OCI-LY1 (cell line): ENCODE results near the gene DIDO1.
"Not testable (repeated sequence)": the region's sequence is repeated elsewhere in the genome, so short reads cannot be mapped to it uniquely, and the experiment has no call there.

Experiments used
- H2AFZ ChIP-seq: fragments of 200-600 bp; sonication (generic), shearing (Covaris generic); 2 replicates; pipeline ENCODE4 v1.6.0; 2014; ENCODE audit warnings: antibody characterized with exemption, mild to moderate bottlenecking, low read length
- H3F3A ChIP-seq: fragments of 200-600 bp; sonication (generic), shearing (Covaris generic); 2 replicates; pipeline ENCODE4 v1.6.0; 2014; ENCODE audit warnings: mild to moderate bottlenecking, antibody characterized with exemption, low read length, moderate library complexity; ENCODE audit not compliant: insufficient read depth
- H3K27ac ChIP-seq: fragments of 200-600 bp; sonication (generic); 2 replicates; pipeline ENCODE4 v1.5.1; 2014; ENCODE audit warnings: low read length, mixed run types, mild to moderate bottlenecking, low read depth; ENCODE audit not compliant: poor library complexity, severe bottlenecking
- H3K27me3 ChIP-seq: fragments of 200-600 bp; sonication (generic); 2 replicates; pipeline ENCODE4 v1.6.0; 2014; ENCODE audit warnings: antibody characterized with exemption, mild to moderate bottlenecking, low read length, moderate library complexity; ENCODE audit not compliant: insufficient read depth
- H3K36me3 ChIP-seq: fragments of 200-600 bp; sonication (generic); 2 replicates; pipeline ENCODE4 v1.6.1; 2014; ENCODE audit warnings: mild to moderate bottlenecking, antibody characterized with exemption, low read length, moderate library complexity, mixed read lengths; ENCODE audit not compliant: insufficient read depth
- H3K4me1 ChIP-seq: fragments of 200-600 bp; sonication (generic); 2 replicates; pipeline ENCODE4 v1.5.1; 2014; ENCODE audit warnings: mild to moderate bottlenecking, low read length, moderate library complexity; ENCODE audit not compliant: insufficient read depth, severe bottlenecking
- H3K4me2 ChIP-seq: fragments of 200-600 bp; sonication (generic), shearing (Covaris generic); 2 replicates; pipeline ENCODE4 v1.6.1; 2014; ENCODE audit warnings: low read length
- H3K4me3 ChIP-seq: fragments of 200-600 bp; sonication (generic); 2 replicates; pipeline ENCODE4 v1.5.1; 2014; ENCODE audit warnings: low read length, low read depth, mild to moderate bottlenecking, mixed read lengths; ENCODE audit not compliant: poor library complexity, severe bottlenecking
- H3K79me2 ChIP-seq: fragments of 200-600 bp; shearing (Covaris generic); 2 replicates; pipeline ENCODE4 v1.6.1; 2016; ENCODE audit warnings: mixed run types, low read length, mixed read lengths; ENCODE audit not compliant: insufficient read depth
- H3K9ac ChIP-seq: fragments of 200-600 bp; sonication (generic), shearing (Covaris generic); 2 replicates; pipeline ENCODE4 v1.6.1; 2014; ENCODE audit warnings: mild to moderate bottlenecking, low read length, mixed read lengths
- H3K9me2 ChIP-seq: fragments of 200-600 bp; sonication (generic), shearing (Covaris generic); 2 replicates; pipeline ENCODE4 v1.6.1; 2014; ENCODE audit warnings: low read depth, mild to moderate bottlenecking, low read length, mixed read lengths
- H3K9me3 ChIP-seq: fragments of 200-600 bp; shearing (Covaris generic); 2 replicates; pipeline ENCODE4 v1.6.1; 2014; ENCODE audit warnings: low read length, mixed read lengths
- H4K20me1 ChIP-seq: fragments of 200-600 bp; sonication (generic), shearing (Covaris generic); 2 replicates; pipeline ENCODE4 v1.6.0; 2016; ENCODE audit warnings: mild to moderate bottlenecking, low read length; ENCODE audit not compliant: insufficient read depth
- CTCF ChIP-seq: fragments of 200-600 bp; sonication (generic), shearing (Covaris generic); IDR thresholded peaks from 2 replicates; pipeline ENCODE4 v1.5.1; 2017; ENCODE audit warnings: mild to moderate bottlenecking, antibody characterized with exemption, low read length, moderate library complexity, mixed read lengths
- EZH2 ChIP-seq: fragments of 200-600 bp; sonication (generic), shearing (Covaris generic); IDR thresholded peaks from 2 replicates; pipeline ENCODE4 v1.8.0; 2017; ENCODE audit warnings: borderline replicate concordance, mixed run types, mild to moderate bottlenecking, antibody characterized with exemption, low read length, moderate library complexity, mixed read lengths

DIDO1 gene

GRCh38 chr20:62852196-62852595, 74.1 kb downstream of the DIDO1 start:
- Histone ChIP-seq H3K27me3 (no peaks in the 10 kb centered on the region), H3K9me3 (no peaks in the 10 kb centered on the region), H3K27ac (no peak overlapping the region), H3K4me3 (no peak overlapping the region), H3K9me2 (no peaks in the 10 kb centered on the region), H3K4me1 (peaks cover 10% of the 10 kb centered on the region), H4K20me1 (no peaks in the 10 kb centered on the region), H2AFZ (no peak overlapping the region), H3K36me3 (peaks cover 78% of the 10 kb centered on the region), H3K9ac (no peak overlapping the region), H3F3A (no peaks in the 10 kb centered on the region), H3K79me2 (no peaks in the 10 kb centered on the region), H3K4me2 (no peak overlapping the region)
- no peak for TF ChIP-seq CTCF
- no peak for TF ChIP-seq EZH2

GRCh38 chr20:62850333-62850974, 75.9 kb downstream of the DIDO1 start:
- peaks cover 75% of the 10 kb centered on the region for H3K36me3 ChIP-seq
- H3K27ac ChIP-seq: peak overlapping the region; percentile 21
- no peaks in the 10 kb centered on the region for H3K27me3 ChIP-seq
- no peaks in the 10 kb centered on the region for H3K9me3 ChIP-seq
- no peak overlapping the region for H3K4me2 ChIP-seq
- H3K9ac ChIP-seq: no peak overlapping the region
- H3K9me2 ChIP-seq: no peaks in the 10 kb centered on the region
- H2AFZ ChIP-seq: no peak overlapping the region
- H3K79me2 ChIP-seq: no peaks in the 10 kb centered on the region
- no peak for TF ChIP-seq CTCF
- TF ChIP-seq EZH2: no peak
- no peaks in the 10 kb centered on the region for H4K20me1 ChIP-seq
- H3K4me3 ChIP-seq: no peak overlapping the region
- peaks cover 10% of the 10 kb centered on the region for H3K4me1 ChIP-seq
- H3F3A ChIP-seq: no peaks in the 10 kb centered on the region

- no peak for TF ChIP-seq CTCF
- 0 out of 2 replicates have a peak overlapping the region, but pooled peaks have one; percentile 4 for H3K9ac ChIP-seq
- H3K9me2 ChIP-seq: no peaks in the 10 kb centered on the region
- H2AFZ ChIP-seq: no peak overlapping the region
- H3K4me3 ChIP-seq: no peak overlapping the region
- peaks cover 10% of the 10 kb centered on the region for H3K4me1 ChIP-seq
- peaks cover 74% of the 10 kb centered on the region for H3K36me3 ChIP-seq
- H3K4me2 ChIP-seq: no peak overlapping the region
- no peaks in the 10 kb centered on the region for H3K9me3 ChIP-seq
- no peaks in the 10 kb centered on the region for H3F3A ChIP-seq
- H3K27ac ChIP-seq: peak overlapping the region; percentile 76
- H3K79me2 ChIP-seq: no peaks in the 10 kb centered on the region
- no peaks in the 10 kb centered on the region for H3K27me3 ChIP-seq
- no peaks in the 10 kb centered on the region for H4K20me1 ChIP-seq
These were observed 76.9 kb downstream of the DIDO1 start for GRCh38 chr20:62849431-62849830.

- H4K20me1 ChIP-seq, H3K9me2 ChIP-seq, H2AFZ ChIP-seq, H3K79me2 ChIP-seq, H3F3A ChIP-seq, H3K4me2 ChIP-seq, H3K27me3 ChIP-seq, H3K4me3 ChIP-seq, H3K9me3 ChIP-seq: not testable (repeated sequence)
- Histone ChIP-seq H3K27ac (peak overlapping the region; percentile 76), H3K4me1 (peaks cover 10% of the 10 kb centered on the region), H3K36me3 (peaks cover 72% of the 10 kb centered on the region), H3K9ac (0 out of 2 replicates have a peak overlapping the region, but pooled peaks have one; percentile 4)
These were observed 77.4 kb downstream of the DIDO1 start for GRCh38 chr20:62848917-62849316.
